NK-92 (cell line): ENCODE results near the gene FREM2.

Source experiments
- DNase-seq: peaks from one replicate; lab custom pipeline; 2025; ENCODE audit not compliant: unreplicated experiment; lab: John Stamatoyannopoulos, UW

FREM2 gene

GRCh38 chr13:38821770-38822551 lies 135.1 kb downstream of the FREM2 start:
- DNase-seq, result no peak

- no peak for DNase-seq
Observed at GRCh38 chr13:38824342-38824741, 137.5 kb downstream of the FREM2 start.

- DNase-seq, result no peak
Observed at GRCh38 chr13:38826182-38826813, 139.4 kb downstream of the FREM2 start.

- no peak for DNase-seq
Observed at GRCh38 chr13:38830442-38831045, 143.7 kb downstream of the FREM2 start.

- no peak for DNase-seq
Observed at GRCh38 chr13:38844581-38844980, 157.7 kb downstream of the FREM2 start.

GRCh38 chr13:38848360-38848759 lies 161.5 kb downstream of the FREM2 start:
- DNase-seq, result no peak

- no peak for DNase-seq
Observed at GRCh38 chr13:38849315-38849714, 162.4 kb downstream of the FREM2 start.

- DNase-seq, result no peak
Observed at GRCh38 chr13:38850868-38851626, 164.2 kb downstream of the FREM2 start.

- DNase-seq, result no peak
Observed at GRCh38 chr13:38854226-38854625, 167.3 kb downstream of the FREM2 start.

- no peak for DNase-seq
Observed at GRCh38 chr13:38856065-38856464, 169.2 kb downstream of the FREM2 start.

- DNase-seq, result no peak
Observed at GRCh38 chr13:38862443-38862842, 175.6 kb downstream of the FREM2 start.

GRCh38 chr13:38863536-38863935 lies 176.7 kb downstream of the FREM2 start:
- no peak for DNase-seq

- DNase-seq, result no peak
Observed at GRCh38 chr13:38866649-38867048, 179.8 kb downstream of the FREM2 start.

GRCh38 chr13:38868399-38868798 lies 181.5 kb downstream of the FREM2 start:
- no peak for DNase-seq

GRCh38 chr13:38868870-38869269 lies 182.0 kb downstream of the FREM2 start:
- no peak for DNase-seq

GRCh38 chr13:38871275-38871674 lies 184.4 kb downstream of the FREM2 start:
- no peak for DNase-seq

GRCh38 chr13:38872693-38873092 lies 185.8 kb downstream of the FREM2 start:
- no peak for DNase-seq

- no peak for DNase-seq
Observed at GRCh38 chr13:38875186-38875875, 188.5 kb downstream of the FREM2 start.

- no peak for DNase-seq
Observed at GRCh38 chr13:38879278-38879677, 192.4 kb downstream of the FREM2 start.

- DNase-seq, result no peak
Observed at GRCh38 chr13:38879786-38880185, 192.9 kb downstream of the FREM2 start.

- DNase-seq, result no peak
Observed at GRCh38 chr13:38880397-38880796, 193.5 kb downstream of the FREM2 start.
